Spleen (tissue), 11 donors: Measurements from ENCODE around the gene RGL1. TPM values are rescaled to one million over a fixed set of nuclear protein-coding genes. Genes with fewer than 3 reads are reported as not detected.
A peak's percentile ranks its signal among the peaks of the same experiment; 100 is the strongest.

Experiments used
- DNase-seq: peaks from one replicate; pipeline ENCODE4 v3.0.0-alpha.2; 2020
- H3K27ac ChIP-seq, 8 donors: fragments of 200-600 bp; sonication (generic) in 7 of 8; 1 replicate in 4 of 8; 2 replicates in 4 of 8; pipeline versions ENCODE4 v1.5.0 to v1.8.0; 2016 to 2021; ENCODE audit warnings: inconsistent platforms in 4 of 8, mild to moderate bottlenecking in 4 of 8, moderate library complexity in 1 of 8
- H3K27me3 ChIP-seq, 7 donors: fragments of 200-600 bp; sonication (generic) in 6 of 7; replicated peaks in 1 of 7; 1 replicate in 4 of 7; 2 replicates in 3 of 7; pipeline versions ENCODE4 v1.5.0 to v1.8.0; 2016 to 2021; ENCODE audit warnings: inconsistent platforms in 3 of 7, mild to moderate bottlenecking in 1 of 7
- H3K36me3 ChIP-seq, 6 donors: fragments of 200-600 bp; sonication (generic) in 5 of 6; 1 replicate in 4 of 6; 2 replicates in 2 of 6; pipeline versions ENCODE4 v1.5.0 to v1.8.0; 2016 to 2021; ENCODE audit warnings: inconsistent platforms in 2 of 6
- H3K4me1 ChIP-seq, 6 donors: fragments of 200-600 bp; sonication (generic) in 5 of 6; 1 replicate in 3 of 6; 2 replicates in 3 of 6; pipeline versions ENCODE4 v1.5.0 to v1.8.0; 2016 to 2021; ENCODE audit warnings: inconsistent platforms in 3 of 6
- H3K4me3 ChIP-seq, 8 donors: fragments of 200-600 bp; sonication (generic) in 7 of 8; 1 replicate in 4 of 8; 2 replicates in 4 of 8; pipeline versions ENCODE4 v1.5.0 to v1.8.0; 2016 to 2021; ENCODE audit warnings: inconsistent platforms in 4 of 8, mild to moderate bottlenecking in 4 of 8, moderate library complexity in 2 of 8
- H3K9me3 ChIP-seq, 8 donors: fragments of 200-600 bp; sonication (generic) in 7 of 8; 1 replicate in 4 of 8; 2 replicates in 4 of 8; pipeline versions ENCODE4 v1.5.0 to v1.8.0; 2016 to 2021; ENCODE audit warnings: inconsistent platforms in 4 of 8
- POLR2A ChIP-seq, 3 donors: fragments of 450-650 bp; IDR thresholded peaks; one replicate each; pipeline ENCODE4 v1.5.1; 2017; ENCODE audit warnings: antibody characterized with exemption in 3 of 3, mild to moderate bottlenecking in 1 of 3
- POLR2AphosphoS5 ChIP-seq, 3 donors: sonication (generic); formaldehyde crosslinking; IDR thresholded peaks; one replicate each; pipeline ENCODE4 v1.5.1; 2017; ENCODE audit warnings: antibody characterized with exemption in 3 of 3
- WGBS, 5 donors: extraction: QIAGEN DNeasy Blood & Tissue Kit in 3 of 5; methylation state at CpG; one replicate each; pipeline versions ENCODE4 v1.1.5 to v1.1.7; 2013 to 2018; 5-methylcytosine and 5-hydroxymethylcytosine counted together
- intact Hi-C: fragments of 100-400 bp; cut with DNase I; formaldehyde crosslinking; loops from one replicate; pipeline ENCODE4 v1.15.0; 2023; ENCODE audit warnings: low total_unique reads
- polyA plus RNA-seq, 3 donors: library from polyadenylated mRNA; stranded (reverse); fragments of 200-250 nt; gene quantifications; one replicate each; pipeline ENCODE4 v1.2.1, GENCODE V29; 2013
- total RNA-seq, 7 donors: library from RNA; depleted of rRNA in 3 of 7; stranded (reverse); fragments of >200 nt in 3 of 7; fragmentation: NEBNext Ultra II Directional in 4 of 7; extraction: Animal tissue kit (Norgen Biotek cat#: 25700) in 4 of 7; gene quantifications; one replicate each; pipeline versions ENCODE4 v1.1.0 to v1.2.1, GENCODE V29; 2016 to 2021
- TF ChIP-seq, protein P1 (sequence below), 11 experiments: fragments of 200-600 bp in 7 of 11; fragments of 450-650 bp in 4 of 11; sonication (generic) in 4 of 11; IDR thresholded peaks in 8 of 11; conservative IDR thresholded peaks in 3 of 11; 1 replicate in 7 of 11; 2 replicates in 4 of 11; pipeline versions ENCODE4 v1.4.0 to v1.8.0; 2016 to 2021; ENCODE audit warnings: antibody characterized with exemption in 11 of 11, inconsistent platforms in 4 of 11, mild to moderate bottlenecking in 1 of 11
- donor health status: healthy with polysubstance abuse.
- donor health status: DM: no; HTN: no; CAD: no; lungs with moderate emphysema.
- donor health status: DM: no; HTN: no; CAD: no.
- donor health status: Bipolar disorder and iron deficiency.
- donor health status: healthy.
- donor health status: DM: no; HTN: no; CAD: no.
- donor health status: DM: yes; HTN: yes; CAD: no.

RGL1 gene
- total and polyA plus RNA-seq, 10 donors: 14.3 to 126 (median 71.4) TPM

DNA sequence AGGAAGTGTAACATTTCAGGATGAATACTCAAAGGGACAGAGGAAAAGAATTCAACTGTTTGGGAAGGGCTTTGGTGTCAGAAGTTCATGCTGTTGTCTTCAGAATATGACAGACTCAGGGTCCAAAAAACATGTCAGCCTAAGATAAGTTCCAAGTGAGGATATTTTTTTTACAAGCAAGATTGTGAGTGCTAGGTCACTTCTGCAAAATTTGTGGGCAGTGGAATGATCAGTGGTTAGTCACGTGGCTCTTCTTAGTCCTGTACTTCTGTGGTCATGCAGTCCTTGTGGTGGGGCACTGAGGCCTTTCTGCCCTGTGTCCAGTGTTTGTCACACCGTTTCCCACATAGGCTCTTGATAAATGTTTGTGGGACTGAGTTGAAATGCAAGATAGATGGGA lies 5.2 kb downstream of the RGL1 start:
- TF ChIP-seq POLR2AphosphoS5 (IDR thresholded peaks at IDR 0.05): no peak
- Histone ChIP-seq H3K4me3 (peak overlapping the region in 2 of 8 donors; percentile 10 to 58), H3K36me3 (no peaks in the 10 kb centered on the region), H3K9me3 (no peaks in the 10 kb centered on the region), H3K27me3 (peaks cover 0 to 16% (median 0%) of the 10 kb centered on the region in 7 donors), H3K27ac (peak overlapping the region in 5 of 8 donors; percentile 19 to 89 (median 43)), H3K4me1 (peaks cover 0 to 95% (median 27%) of the 10 kb centered on the region in 6 donors)
- intact Hi-C loops: loop anchor here (10.0 kb wide), 1 partner anchor 75 kb away; no protein-coding TSS in a partner anchor
- WGBS, 5 donors: 32 to 47% (median 37%) methylated on average over 2 of the region's 2 CpGs
- DNase-seq: no peak

DNA sequence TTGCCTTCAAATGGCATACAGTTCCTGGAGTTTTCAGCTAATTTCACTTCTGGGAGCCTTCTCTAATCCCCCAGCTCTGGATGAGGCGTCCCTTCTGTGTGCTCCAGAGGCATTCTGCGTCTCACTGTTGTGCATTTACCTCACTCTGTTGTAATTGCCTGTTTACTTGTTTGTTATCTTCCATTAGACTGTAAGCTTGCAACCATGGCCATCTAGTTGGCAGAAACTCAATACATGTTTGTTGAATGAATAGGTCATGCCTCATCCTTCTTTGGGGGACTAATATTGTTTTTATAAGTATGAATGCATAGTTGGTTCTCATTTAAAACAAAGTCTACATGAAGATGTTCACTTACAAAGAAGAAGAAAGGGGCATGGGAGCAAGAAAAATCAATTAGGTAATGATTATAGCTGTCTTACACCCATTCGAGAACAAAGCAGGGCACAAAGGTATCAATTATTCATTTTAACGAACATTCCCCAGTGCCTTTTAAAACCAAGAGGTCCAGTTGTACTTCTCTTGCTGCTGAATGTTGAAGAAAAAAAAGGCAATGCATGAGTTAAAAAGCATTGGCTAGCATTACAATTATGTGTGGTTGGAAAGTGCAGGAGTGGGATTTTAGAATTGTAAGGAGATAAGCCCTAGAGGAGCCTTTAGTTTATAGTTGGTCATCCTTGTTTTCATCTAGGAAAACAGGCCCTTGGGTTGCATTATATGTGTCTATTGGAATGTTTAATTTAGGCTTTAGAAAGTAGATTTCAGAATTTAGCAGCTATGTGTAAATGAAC lies 6.0 kb downstream of the RGL1 start:
- Histone ChIP-seq H3K27me3 (peaks cover 0 to 9% (median 0%) of the 10 kb centered on the region in 7 donors), H3K4me3 (peak overlapping the region in 1 of 8 donors; percentile 58), H3K9me3 (no peaks in the 10 kb centered on the region), H3K36me3 (no peaks in the 10 kb centered on the region), H3K27ac (peak overlapping the region in 3 of 8 donors; percentile 19 to 89 (median 56)), H3K4me1 (peaks cover 0 to 95% (median 25%) of the 10 kb centered on the region in 6 donors)
- no peak for DNase-seq
- 74 to 93% (median 88%) methylated on average over 4 of the region's 4 CpGs for WGBS, 5 donors
- TF ChIP-seq, protein P1, sequence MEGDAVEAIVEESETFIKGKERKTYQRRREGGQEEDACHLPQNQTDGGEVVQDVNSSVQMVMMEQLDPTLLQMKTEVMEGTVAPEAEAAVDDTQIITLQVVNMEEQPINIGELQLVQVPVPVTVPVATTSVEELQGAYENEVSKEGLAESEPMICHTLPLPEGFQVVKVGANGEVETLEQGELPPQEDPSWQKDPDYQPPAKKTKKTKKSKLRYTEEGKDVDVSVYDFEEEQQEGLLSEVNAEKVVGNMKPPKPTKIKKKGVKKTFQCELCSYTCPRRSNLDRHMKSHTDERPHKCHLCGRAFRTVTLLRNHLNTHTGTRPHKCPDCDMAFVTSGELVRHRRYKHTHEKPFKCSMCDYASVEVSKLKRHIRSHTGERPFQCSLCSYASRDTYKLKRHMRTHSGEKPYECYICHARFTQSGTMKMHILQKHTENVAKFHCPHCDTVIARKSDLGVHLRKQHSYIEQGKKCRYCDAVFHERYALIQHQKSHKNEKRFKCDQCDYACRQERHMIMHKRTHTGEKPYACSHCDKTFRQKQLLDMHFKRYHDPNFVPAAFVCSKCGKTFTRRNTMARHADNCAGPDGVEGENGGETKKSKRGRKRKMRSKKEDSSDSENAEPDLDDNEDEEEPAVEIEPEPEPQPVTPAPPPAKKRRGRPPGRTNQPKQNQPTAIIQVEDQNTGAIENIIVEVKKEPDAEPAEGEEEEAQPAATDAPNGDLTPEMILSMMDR (IDR thresholded peaks at IDR 0.05 in 8 of 11, conservative IDR thresholded peaks at IDR 0.05 in 3 of 11): no peak
- TF ChIP-seq POLR2A (IDR thresholded peaks at IDR 0.05) (no peak), POLR2AphosphoS5 (IDR thresholded peaks at IDR 0.05) (no peak)
- intact Hi-C loops: loop anchor here (10.0 kb wide), 1 partner anchor 74 kb away; no protein-coding TSS in a partner anchor

DNA sequence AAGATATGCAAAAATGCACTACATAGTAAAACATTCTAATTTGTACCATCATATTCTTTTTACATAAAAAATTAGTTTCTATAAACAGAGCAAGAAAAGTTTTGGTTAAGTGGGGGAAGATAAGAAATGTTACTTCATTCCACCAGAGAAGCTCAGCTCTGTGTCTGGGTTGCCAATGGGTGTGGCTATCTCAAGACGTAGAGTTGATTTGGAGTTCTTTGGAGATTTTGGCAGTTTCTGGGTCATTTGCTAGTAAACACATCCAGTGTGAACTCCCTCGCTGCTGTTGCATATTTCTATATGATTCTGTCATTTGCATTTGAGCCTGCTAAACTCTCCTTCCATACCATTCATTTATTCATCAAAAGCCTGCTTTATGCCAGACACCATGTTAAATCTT lies 7.2 kb downstream of the RGL1 start:
- 50 to 76% (median 71%) methylated on average over 2 of the region's 2 CpGs for WGBS, 5 donors
- TF ChIP-seq, protein P1 (IDR thresholded peaks at IDR 0.05 in 8 of 11, conservative IDR thresholded peaks at IDR 0.05 in 3 of 11): no peak
- no peak for TF ChIP-seq POLR2AphosphoS5 (IDR thresholded peaks at IDR 0.05)
- no peak for TF ChIP-seq POLR2A (IDR thresholded peaks at IDR 0.05)
- no peak overlapping the region for H3K4me3 ChIP-seq
- no peaks in the 10 kb centered on the region for H3K36me3 ChIP-seq
- no peaks in the 10 kb centered on the region for H3K9me3 ChIP-seq
- no peaks in the 10 kb centered on the region for H3K27me3 ChIP-seq
- peak overlapping the region in 4 of 8 donors; percentile 36 to 74 (median 48) for H3K27ac ChIP-seq
- H3K4me1 ChIP-seq: peaks cover under 1 to 94% (median 34%) of the 10 kb centered on the region in 6 donors
- intact Hi-C loops: loop anchor here (10.0 kb wide), 1 partner anchor 73 kb away; no protein-coding TSS in a partner anchor
- no peak for DNase-seq

DNA sequence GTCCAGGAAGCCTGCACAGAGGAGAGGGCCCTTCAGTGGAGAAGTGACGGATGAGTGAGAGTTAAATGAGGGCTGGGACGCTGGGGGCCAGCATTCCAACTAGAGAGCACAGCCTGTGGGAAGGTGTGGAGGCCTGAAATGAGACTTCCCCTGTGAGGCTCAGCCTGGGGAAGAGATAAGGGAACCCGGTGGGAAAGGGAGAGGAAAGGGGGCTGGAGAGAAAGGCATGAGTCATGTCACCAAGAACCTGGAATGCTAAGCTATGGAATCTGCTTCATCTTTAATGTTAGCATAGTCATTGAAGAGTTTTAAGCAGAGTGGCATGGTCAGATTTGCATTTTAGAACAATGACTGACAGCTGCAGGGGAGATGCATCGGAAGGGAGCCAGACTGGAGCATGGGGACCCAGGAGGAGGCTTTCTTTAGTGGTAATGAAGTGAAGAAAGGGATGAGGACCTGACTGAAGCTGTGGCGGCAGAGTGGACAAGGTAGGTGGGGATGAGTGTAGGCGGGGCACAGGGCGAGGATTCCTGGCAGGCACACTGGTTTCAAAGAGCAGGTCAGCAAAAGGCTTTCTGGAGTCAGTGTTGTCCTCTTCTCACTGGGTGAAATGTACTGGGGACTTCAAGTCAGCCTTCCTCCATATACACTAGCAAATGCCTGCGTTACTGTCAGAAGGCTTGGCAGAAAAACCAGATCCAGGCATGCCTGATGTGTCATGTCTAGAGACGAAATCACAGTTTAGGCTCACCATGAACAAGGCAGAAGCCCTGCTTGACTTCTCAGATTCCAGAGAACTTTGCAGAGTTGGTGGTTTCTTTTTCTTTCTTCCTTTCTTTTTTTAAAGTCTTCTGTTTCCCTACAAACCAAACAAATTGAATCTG lies 8.0 kb downstream of the RGL1 start:
- no peaks in the 10 kb centered on the region for H3K9me3 ChIP-seq
- intact Hi-C loops: loop anchor here (10.0 kb wide), 1 partner anchor 72 kb away; no protein-coding TSS in a partner anchor
- H3K4me1 ChIP-seq: peaks cover 4 to 94% (median 38%) of the 10 kb centered on the region in 6 donors
- H3K27ac ChIP-seq: peak overlapping the region in 5 of 8 donors; percentile 33 to 74 (median 40)
- no peaks in the 10 kb centered on the region for H3K36me3 ChIP-seq
- no peak overlapping the region for H3K4me3 ChIP-seq
- TF ChIP-seq POLR2A (IDR thresholded peaks at IDR 0.05): no peak
- peak in 1 of 3 donors; percentile 7 for TF ChIP-seq POLR2AphosphoS5 (IDR thresholded peaks at IDR 0.05)
- TF ChIP-seq, protein P1 (IDR thresholded peaks at IDR 0.05 in 8 of 11, conservative IDR thresholded peaks at IDR 0.05 in 3 of 11): no peak
- no peak for DNase-seq
- H3K27me3 ChIP-seq: no peaks in the 10 kb centered on the region
- WGBS, 5 donors: 66 to 79% (median 76%) methylated on average over 9 of the region's 9 CpGs
